Measurements from ENCODE around the gene HASPIN. TPM values are rescaled to one million over a fixed set of nuclear protein-coding genes. Genes with fewer than 3 reads are reported as not detected.

HASPIN gene
- 10 to 100 TPM; 30.4 to 31.2 TPM for total RNA-seq

DNA sequence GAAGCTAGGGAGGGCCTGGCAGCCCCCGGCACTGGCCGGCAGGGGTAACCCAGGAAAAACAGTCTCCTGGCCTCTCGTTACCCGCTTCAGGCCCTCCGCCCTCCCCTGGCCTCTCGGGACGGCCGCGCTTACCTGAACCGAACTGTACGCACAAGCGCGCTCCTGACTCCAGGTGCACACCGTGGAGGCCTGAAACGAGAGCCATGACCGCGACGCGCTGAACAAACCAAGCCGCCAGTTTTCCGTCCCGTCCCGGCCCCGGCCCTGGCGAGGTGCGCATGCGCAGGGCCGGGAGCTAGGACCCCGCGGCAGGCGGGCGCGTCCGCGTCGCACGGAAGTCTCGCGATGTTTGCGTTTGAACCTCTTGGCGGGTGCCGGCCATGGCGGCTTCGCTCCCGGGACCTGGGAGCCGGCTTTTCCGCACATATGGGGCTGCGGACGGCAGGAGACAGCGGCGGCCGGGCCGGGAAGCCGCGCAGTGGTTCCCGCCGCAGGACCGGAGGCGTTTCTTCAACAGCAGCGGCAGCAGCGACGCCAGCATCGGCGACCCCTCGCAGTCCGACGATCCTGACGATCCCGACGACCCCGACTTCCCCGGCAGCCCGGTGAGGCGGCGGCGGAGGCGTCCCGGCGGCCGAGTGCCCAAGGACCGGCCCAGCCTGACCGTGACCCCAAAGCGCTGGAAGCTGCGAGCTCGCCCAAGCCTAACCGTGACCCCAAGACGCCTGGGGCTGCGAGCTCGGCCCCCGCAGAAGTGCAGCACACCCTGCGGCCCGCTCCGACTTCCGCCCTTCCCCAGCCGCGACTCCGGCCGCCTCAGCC lies at the start of gene HASPIN:
Gene HASPIN, plus strand, starts transcription at position 348 of the 822 bp plus-strand sequence. Its CDS starts 33 bp downstream, at position 381.
- peak within 1 kb of the TSS; percentile 89 for H3K27ac Mint-ChIP-seq
- ATAC-seq = peak; percentile 94
- peaks cover 63% of the 10 kb centered on the region for H3K4me1 Mint-ChIP-seq
- CTCF ChIA-PET = interaction anchor here (0.6 to 3.8 kb wide), 17 partner anchors 9 to 133 kb away, joined by 3 to 28 read pairs (median 6); partner anchors contain the start of genes NCBP3 and P2RX5
- H3K27me3 Mint-ChIP-seq = no peaks in the 10 kb centered on the region
- peaks cover 57% of the 10 kb centered on the region for H3K36me3 Mint-ChIP-seq
- peak within 1 kb of the TSS; percentile 95 for H3K4me3 Mint-ChIP-seq
- no peaks in the 10 kb centered on the region for H3K9me3 Mint-ChIP-seq (ENCODE audit: low read depth)
- peak; percentile 94 for DNase-seq

DNA sequence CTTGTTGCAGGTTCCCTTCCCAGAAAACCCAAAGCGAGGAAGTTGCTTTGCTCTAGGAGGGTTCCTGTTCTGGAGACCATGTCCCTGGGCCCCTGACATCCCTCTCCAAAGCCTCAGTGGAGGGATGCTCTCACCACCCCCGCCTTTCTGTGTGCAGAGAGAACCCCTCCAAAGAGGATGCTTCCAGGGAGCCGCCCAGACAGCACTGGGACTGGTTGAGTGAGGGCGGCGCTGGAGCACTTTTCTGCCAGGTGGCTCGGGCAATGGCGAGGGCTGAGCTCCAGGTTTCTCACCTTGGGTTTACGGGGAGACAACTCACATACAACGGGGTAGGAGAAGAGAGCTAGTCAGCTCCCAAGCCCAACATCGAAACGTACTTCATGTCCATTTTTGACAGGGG lies 47.8 kb upstream of the HASPIN start:
- DNase-seq (no peak), ATAC-seq (no peak)
- peaks cover 6% of the 10 kb centered on the region for H3K4me1 Mint-ChIP-seq
- no peak overlapping the region for H3K27ac Mint-ChIP-seq
- peaks cover 6% of the 10 kb centered on the region for H3K36me3 Mint-ChIP-seq
- no peaks in the 10 kb centered on the region for H3K9me3 Mint-ChIP-seq (ENCODE audit: low read depth)
- CTCF ChIA-PET = interaction anchor here (1.0 to 1.1 kb wide), 2 partner anchors 40 to 152 kb away, joined by 3 read pairs; partner anchors contain the start of genes CTNS and SHPK
- no peak overlapping the region for H3K4me3 Mint-ChIP-seq
- no peaks in the 10 kb centered on the region for H3K27me3 Mint-ChIP-seq

DNA sequence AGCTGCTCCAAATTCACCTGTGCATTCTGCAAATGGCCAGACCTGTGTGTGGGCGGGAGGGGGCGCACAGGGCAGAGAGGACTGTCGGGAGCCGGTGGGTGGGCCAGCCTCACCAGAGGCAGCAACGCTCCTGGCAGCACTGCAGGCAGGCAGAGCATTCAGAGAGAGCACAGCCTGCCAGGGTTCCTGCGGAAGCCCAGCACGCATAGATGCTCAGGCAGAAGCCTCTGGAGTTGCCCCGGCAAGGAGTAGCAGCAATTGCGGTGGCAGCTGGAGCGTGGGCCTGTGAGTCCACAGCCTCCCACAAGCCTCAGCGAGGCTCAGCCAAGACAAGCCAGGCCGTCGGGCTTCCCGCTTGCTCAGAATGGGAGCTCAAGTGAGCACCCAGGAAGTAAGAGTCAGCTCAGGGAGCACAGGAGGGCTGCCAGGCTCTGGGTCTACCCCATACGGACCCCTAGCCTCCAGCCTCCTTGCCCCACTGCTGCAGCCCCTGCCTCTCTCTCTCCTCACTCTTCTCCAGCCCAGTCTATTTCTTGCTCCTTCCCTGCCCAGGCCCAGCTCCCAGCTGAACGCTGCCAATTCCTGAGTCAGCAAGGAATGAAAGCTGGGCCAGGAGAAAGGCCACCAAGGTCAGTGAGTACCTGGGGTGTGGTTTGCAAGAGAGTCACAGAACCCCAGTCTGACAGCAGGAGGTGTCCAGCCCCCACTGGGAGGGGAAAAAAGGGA lies 45.4 kb upstream of the HASPIN start:
- peaks cover 8% of the 10 kb centered on the region for H3K4me1 Mint-ChIP-seq
- H3K27me3 Mint-ChIP-seq = no peaks in the 10 kb centered on the region
- ATAC-seq = no peak
- no peak for DNase-seq
- no peaks in the 10 kb centered on the region for H3K9me3 Mint-ChIP-seq (ENCODE audit: low read depth)
- no peak overlapping the region for H3K27ac Mint-ChIP-seq
- H3K4me3 Mint-ChIP-seq = no peak overlapping the region
- CTCF ChIA-PET = no interaction called here
- H3K36me3 Mint-ChIP-seq = no peaks in the 10 kb centered on the region

- Mint-ChIP-seq H3K4me1 (peaks cover 11% of the 10 kb centered on the region), H3K4me3 (no peak overlapping the region), H3K9me3 (ENCODE audit: low read depth) (no peaks in the 10 kb centered on the region), H3K27ac (no peak overlapping the region), H3K36me3 (no peaks in the 10 kb centered on the region), H3K27me3 (no peaks in the 10 kb centered on the region)
- no peak for DNase-seq
- CTCF ChIA-PET = no interaction called here
- ATAC-seq = no peak
These were observed 44.7 kb upstream of the HASPIN start for GRCh38 chr17:3678821-3679530.

GRCh38 chr17:3679531-3680126 lies 44.1 kb upstream of the HASPIN start:
- CTCF ChIA-PET = no interaction called here
- ATAC-seq = no peak
- Mint-ChIP-seq H3K36me3 (no peaks in the 10 kb centered on the region), H3K9me3 (ENCODE audit: low read depth) (no peaks in the 10 kb centered on the region), H3K4me3 (no peak overlapping the region), H3K27me3 (no peaks in the 10 kb centered on the region), H3K27ac (peak overlapping the region; percentile 32), H3K4me1 (peaks cover 11% of the 10 kb centered on the region)
- DNase-seq = no peak

DNA sequence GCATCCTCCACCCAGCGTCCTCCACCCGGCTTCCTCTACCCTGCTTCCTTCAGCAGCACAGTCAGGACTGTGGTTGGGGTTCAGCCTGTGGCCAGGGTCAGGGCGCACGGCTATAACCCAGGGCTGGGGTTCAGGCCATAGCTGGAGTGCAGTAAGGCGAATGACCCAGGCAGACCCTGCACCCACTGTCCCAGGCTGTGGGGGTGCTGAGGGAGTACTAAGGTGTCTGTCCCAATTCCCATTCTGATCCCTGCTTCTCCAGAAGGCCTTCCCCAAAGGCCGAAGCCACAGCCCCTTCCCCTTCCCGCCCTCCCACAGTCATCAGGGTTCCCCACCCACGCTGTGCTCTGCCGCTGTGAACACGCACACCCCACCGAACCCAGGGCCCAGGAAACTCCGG lies 42.6 kb upstream of the HASPIN start:
- Mint-ChIP-seq H3K27me3 (no peaks in the 10 kb centered on the region), H3K9me3 (ENCODE audit: low read depth) (no peaks in the 10 kb centered on the region), H3K36me3 (no peaks in the 10 kb centered on the region), H3K27ac (no peak overlapping the region), H3K4me3 (no peak overlapping the region), H3K4me1 (peaks cover 11% of the 10 kb centered on the region)
- no peak for ATAC-seq
- CTCF ChIA-PET = interaction anchor here (2.4 to 3.7 kb wide), 3 partner anchors 15 to 163 kb away, joined by 6 to 51 read pairs (median 34); partner anchors contain the start of gene P2RX5
- DNase-seq = no peak

DNA sequence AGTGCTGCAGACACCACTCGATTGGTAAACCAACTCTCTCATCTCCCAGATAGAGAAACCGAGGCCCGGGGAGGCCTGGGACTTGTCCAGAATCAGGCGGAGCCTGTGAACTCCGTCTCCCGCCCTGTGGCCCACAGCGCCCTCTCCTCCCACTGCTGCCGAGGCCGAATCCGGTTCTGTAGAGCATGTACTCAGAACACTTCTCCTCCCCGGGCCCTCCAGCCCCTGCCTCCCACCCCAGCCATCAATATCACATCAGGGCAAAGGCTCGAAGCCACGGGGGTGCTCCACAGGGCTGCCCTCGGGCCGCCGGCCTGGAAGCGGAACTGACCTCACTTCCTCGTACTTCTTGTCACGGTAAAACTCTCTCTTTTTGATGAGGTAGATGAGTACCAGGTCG lies 42.1 kb upstream of the HASPIN start:
- Mint-ChIP-seq H3K9me3 (ENCODE audit: low read depth) (no peaks in the 10 kb centered on the region), H3K4me1 (peaks cover 11% of the 10 kb centered on the region), H3K36me3 (no peaks in the 10 kb centered on the region), H3K27me3 (no peaks in the 10 kb centered on the region), H3K27ac (no peak overlapping the region), H3K4me3 (no peak overlapping the region)
- DNase-seq (no peak), ATAC-seq (no peak)
- CTCF ChIA-PET = interaction anchor here (0.5 to 3.7 kb wide), 4 partner anchors 14 to 394 kb away, joined by 3 to 51 read pairs (median 20); partner anchors contain the start of gene P2RX5

DNA sequence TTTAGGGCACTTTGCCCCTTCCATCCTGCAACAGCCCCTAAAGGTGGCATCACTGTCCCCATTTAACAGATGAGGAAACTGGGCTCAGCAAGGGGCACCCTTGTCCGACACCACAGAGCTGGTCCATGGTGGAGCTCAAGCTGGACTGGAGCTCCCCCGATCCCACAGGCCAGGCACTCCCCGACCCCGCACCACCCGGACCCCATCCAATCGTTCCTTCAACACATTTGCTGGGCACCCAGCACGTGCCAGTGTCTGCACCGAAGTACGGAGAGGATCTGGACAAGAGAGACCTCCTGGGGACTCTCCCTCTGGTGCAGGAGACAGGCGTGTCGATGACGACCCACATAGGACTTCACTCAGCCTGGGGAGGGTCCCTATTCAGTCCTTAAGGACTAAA lies 41.7 kb upstream of the HASPIN start:
- Mint-ChIP-seq H3K36me3 (no peaks in the 10 kb centered on the region), H3K27me3 (no peaks in the 10 kb centered on the region), H3K9me3 (ENCODE audit: low read depth) (no peaks in the 10 kb centered on the region), H3K4me1 (peaks cover 11% of the 10 kb centered on the region), H3K4me3 (no peak overlapping the region), H3K27ac (no peak overlapping the region)
- DNase-seq = no peak
- no peak for ATAC-seq
- CTCF ChIA-PET = interaction anchor here (0.5 to 3.7 kb wide), 15 partner anchors 14 to 394 kb away, joined by 3 to 51 read pairs (median 6); partner anchors contain the start of genes HASPIN and P2RX5

DNA sequence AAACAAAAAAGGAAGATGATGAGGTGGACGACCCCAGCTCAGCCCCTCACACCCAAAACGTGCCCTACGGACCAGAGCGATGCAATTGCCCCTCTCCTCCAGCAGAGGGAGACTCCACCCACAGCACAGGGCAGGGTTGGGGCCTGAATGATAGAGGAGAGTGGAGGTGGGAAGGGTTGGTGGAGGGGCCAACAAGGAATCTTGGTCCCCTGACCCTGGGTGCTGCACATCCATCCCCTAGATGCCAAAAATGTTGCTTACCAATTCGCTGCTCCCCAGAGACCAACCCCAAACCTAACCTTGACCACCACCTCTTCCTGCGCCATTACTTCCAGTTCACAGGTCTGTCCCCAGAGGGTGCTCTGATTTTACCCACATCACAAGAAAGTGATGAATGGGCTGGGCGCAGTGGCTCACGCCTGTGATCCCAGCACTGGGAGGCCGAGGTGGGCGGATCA lies 40.6 kb upstream of the HASPIN start:
- Mint-ChIP-seq H3K27ac (no peak overlapping the region), H3K36me3 (no peaks in the 10 kb centered on the region), H3K4me1 (peaks cover 11% of the 10 kb centered on the region), H3K9me3 (ENCODE audit: low read depth) (no peaks in the 10 kb centered on the region), H3K4me3 (no peak overlapping the region), H3K27me3 (no peaks in the 10 kb centered on the region)
- DNase-seq (peak; percentile 74), ATAC-seq (peak; percentile 92)
- CTCF ChIA-PET = interaction anchor here (0.6 to 3.7 kb wide), 28 partner anchors 9 to 163 kb away, joined by 3 to 51 read pairs (median 4); partner anchors contain the start of genes CTNS, HASPIN, NCBP3 and P2RX5

DNA sequence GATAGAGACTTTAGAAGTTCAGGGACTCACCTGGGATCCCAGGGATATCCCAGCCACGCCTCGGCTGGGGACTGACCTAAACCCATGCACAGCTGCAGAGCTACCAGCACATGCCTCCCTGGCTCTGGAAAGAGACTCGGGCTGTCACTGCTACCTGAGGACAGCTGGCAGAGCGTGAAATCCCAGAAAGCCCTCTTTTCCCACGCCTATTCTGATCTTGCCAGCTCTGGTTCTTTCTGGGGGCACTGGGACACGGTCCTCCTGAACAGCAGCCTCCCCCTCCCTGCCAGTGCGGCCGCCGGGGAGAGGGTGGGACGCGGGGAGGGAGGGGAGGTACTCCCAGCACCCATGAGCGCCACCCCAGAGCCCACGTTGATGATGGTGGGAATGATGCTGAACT lies 38.5 kb upstream of the HASPIN start:
- DNase-seq = no peak
- ATAC-seq = no peak
- H3K36me3 Mint-ChIP-seq = peaks cover 5% of the 10 kb centered on the region
- H3K9me3 Mint-ChIP-seq (ENCODE audit: low read depth) = no peaks in the 10 kb centered on the region
- no peak overlapping the region for H3K27ac Mint-ChIP-seq
- no peak overlapping the region for H3K4me3 Mint-ChIP-seq
- no peaks in the 10 kb centered on the region for H3K27me3 Mint-ChIP-seq
- CTCF ChIA-PET = interaction anchor here (0.7 to 2.9 kb wide), 3 partner anchors 8 to 378 kb away, joined by 3 to 28 read pairs (median 4); partner anchors contain the start of gene HASPIN
- peaks cover 9% of the 10 kb centered on the region for H3K4me1 Mint-ChIP-seq

- no peaks in the 10 kb centered on the region for H3K9me3 Mint-ChIP-seq (ENCODE audit: low read depth)
These were observed 35.6 kb upstream of the HASPIN start for GRCh38 chr17:3688027-3688553.

DNA sequence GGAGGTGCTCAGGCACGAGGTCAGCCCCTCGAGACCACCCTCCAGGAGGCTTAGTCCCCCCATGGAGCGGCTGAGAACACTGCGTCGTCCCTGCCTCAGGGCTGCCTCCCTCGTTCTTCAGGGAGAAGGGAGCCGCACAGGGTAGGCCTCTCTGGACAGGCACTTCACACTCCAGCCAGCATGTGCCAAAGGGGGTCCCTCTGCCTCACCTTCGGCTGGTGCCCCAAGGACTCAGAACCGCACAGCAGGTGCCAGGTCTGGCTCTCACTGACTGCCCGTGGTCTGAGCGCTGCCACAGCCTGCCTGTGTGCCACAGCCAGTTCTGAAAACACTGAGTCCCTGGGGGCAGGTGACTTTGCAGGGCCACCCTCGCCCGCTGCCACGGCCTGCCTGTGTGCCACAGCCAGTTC lies 34.8 kb upstream of the HASPIN start:
- CTCF ChIA-PET = no interaction called here
- ATAC-seq (no peak), DNase-seq (no peak)
- H3K4me1 Mint-ChIP-seq = peaks cover 6% of the 10 kb centered on the region
- no peak overlapping the region for H3K27ac Mint-ChIP-seq
- no peaks in the 10 kb centered on the region for H3K9me3 Mint-ChIP-seq (ENCODE audit: low read depth)
- no peak overlapping the region for H3K4me3 Mint-ChIP-seq
- peaks cover 5% of the 10 kb centered on the region for H3K36me3 Mint-ChIP-seq
- H3K27me3 Mint-ChIP-seq = no peaks in the 10 kb centered on the region

More at GRCh38 chr17:3688027-3688553, 35.6 kb upstream of the HASPIN start:
- ATAC-seq (no peak), DNase-seq (no peak)
- no peak overlapping the region for H3K4me3 Mint-ChIP-seq
- H3K36me3 Mint-ChIP-seq = peaks cover 5% of the 10 kb centered on the region
- H3K27ac Mint-ChIP-seq = no peak overlapping the region
- H3K27me3 Mint-ChIP-seq = no peaks in the 10 kb centered on the region
- CTCF ChIA-PET = no interaction called here
- peaks cover 6% of the 10 kb centered on the region for H3K4me1 Mint-ChIP-seq

Measured in activated CD8-positive, alpha-beta memory T cell treated with anti-CD3 and anti-CD28 coated beads, Interleukin-2, amount 10 ng/mL, durations not matched to agents 7 days and 5 days (primary cell).